Stimulated activated CD8-positive, alpha-beta memory T cell treated with anti-CD3 and anti-CD28 coated beads, Interleukin-15, amount 100 ng/mL, for 24 hours (primary cell): ENCODE results near the gene ZAR1L.
"Not testable (repeated sequence)": the region's sequence is repeated elsewhere in the genome, so short reads cannot be mapped to it uniquely, and the experiment has no call there.

Experiments
- DNase-seq: peaks from one replicate; pipeline ENCODE4 v3.0.0-alpha.2; 2020; ENCODE audit warnings: low read depth

Gene ZAR1L, protein sequence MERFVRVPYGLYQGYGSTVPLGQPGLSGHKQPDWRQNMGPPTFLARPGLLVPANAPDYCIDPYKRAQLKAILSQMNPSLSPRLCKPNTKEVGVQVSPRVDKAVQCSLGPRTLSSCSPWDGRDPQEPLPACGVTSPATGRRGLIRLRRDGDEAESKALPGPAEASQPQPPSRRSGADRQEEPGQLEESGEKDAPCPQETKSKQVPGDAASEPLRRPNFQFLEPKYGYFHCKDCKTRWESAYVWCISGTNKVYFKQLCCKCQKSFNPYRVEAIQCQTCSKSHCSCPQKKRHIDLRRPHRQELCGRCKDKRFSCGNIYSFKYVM

GRCh38 chr13:32315238-32316027, at the start of gene ZAR1L, which contains the start of gene BRCA2:
Gene ZAR1L, minus strand, starts transcription at chr13:32315363. Its CDS starts 3,438 bp downstream, at chr13:32311925.
Gene BRCA2, plus strand, starts transcription at chr13:32315508. Its CDS starts 953 bp downstream, at chr13:32316461.
- DNase-seq = peak; percentile 68

- DNase-seq = no peak
Measured at GRCh38 chr13:32362574-32362973, 47.4 kb upstream of the ZAR1L start.

DNA sequence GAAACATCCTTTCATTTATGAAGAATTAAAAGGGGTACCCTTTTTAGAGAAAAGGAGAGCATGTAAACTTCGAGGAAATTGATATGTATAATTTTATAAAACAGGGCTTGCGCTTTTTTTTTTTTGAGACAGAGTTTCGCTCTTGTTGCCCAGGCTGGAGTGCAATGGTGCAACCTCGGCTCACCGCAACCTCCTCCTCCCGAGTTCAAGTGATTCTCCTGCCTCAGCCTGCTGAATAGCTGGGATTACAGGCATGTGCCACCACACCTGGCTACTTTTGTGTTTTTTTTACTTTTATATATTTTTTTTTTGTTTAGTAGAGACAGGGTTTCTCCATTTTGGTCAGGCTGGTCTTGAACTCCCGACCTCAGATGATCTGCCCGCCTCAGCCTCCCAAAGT, 40.8 kb upstream of the ZAR1L start:
- not testable (repeated sequence) for DNase-seq

- no peak for DNase-seq
Measured at GRCh38 chr13:32354040-32354439, 38.9 kb upstream of the ZAR1L start.

- DNase-seq = not testable (repeated sequence)
Measured at GRCh38 chr13:32350839-32351441, 35.8 kb upstream of the ZAR1L start.

- no peak for DNase-seq
Measured at GRCh38 chr13:32347651-32348050, 32.5 kb upstream of the ZAR1L start.

DNA sequence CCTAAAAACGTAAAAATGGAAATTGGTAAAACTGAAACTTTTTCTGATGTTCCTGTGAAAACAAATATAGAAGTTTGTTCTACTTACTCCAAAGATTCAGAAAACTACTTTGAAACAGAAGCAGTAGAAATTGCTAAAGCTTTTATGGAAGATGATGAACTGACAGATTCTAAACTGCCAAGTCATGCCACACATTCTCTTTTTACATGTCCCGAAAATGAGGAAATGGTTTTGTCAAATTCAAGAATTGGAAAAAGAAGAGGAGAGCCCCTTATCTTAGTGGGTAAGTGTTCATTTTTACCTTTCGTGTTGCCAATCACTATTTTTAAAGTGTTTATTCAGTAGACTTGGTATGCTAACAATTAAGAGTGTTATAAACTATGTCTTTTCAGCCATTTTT, 25.8 kb upstream of the ZAR1L start:
- no peak for DNase-seq

DNA sequence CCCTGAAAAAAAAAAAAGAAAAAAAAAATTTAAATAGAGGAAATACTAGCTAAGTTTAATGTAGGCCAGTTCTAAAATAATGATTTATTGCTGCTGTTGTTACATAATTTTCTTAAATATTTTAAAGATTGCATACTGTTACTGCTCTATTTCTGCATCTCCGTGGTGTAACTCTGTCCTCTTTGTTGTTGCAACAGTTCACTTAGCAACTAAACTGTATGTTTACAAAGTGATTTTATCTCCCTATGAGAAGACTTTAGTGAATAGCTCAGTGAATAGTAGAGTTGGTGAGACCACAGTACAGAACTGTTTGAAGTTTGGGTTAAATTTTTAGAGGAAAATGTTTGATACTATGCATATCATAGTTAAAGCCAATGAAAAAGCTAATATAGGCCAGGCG, 19.5 kb upstream of the ZAR1L start:
- no peak for DNase-seq

GRCh38 chr13:32330441-32330840, 15.3 kb upstream of the ZAR1L start:
- DNase-seq = no peak

DNA sequence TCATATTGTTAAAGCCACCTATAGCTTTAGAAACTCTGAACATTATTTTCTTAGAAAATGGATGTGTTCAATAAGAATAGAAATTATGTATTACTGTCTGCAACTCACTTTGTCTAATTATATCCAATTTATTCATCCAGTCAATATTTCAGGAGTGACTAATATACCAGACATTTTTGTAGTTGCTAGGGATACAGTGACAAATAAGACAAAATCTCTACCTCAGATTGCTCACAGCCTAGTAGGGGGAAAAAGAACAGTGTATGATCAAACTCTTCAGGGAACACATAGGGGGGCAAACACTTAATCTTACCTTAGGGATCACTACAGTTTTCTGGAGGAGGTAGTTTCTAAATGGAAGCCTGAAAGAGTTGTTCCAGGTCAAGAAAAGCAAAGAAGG, 8.7 kb upstream of the ZAR1L start:
- DNase-seq = no peak

DNA sequence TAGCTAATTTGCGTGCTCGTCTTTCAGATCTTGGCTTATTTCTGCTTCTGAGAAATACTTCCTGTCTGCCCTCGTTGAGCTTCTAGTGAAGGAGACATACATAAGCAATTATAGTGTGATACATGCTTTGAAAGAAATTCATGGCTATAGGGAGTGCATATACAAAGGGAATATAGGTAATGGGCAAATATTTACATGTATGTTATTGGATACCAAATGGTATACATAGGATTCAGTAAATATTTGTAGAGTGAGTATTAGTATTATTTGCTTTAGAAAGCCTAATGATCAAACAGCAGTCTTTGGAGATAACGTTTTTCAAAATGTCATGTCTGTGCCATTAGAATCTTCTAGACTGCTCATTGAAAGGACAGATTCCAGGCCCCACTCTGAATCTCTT, 5.4 kb upstream of the ZAR1L start:
- DNase-seq = no peak

DNA sequence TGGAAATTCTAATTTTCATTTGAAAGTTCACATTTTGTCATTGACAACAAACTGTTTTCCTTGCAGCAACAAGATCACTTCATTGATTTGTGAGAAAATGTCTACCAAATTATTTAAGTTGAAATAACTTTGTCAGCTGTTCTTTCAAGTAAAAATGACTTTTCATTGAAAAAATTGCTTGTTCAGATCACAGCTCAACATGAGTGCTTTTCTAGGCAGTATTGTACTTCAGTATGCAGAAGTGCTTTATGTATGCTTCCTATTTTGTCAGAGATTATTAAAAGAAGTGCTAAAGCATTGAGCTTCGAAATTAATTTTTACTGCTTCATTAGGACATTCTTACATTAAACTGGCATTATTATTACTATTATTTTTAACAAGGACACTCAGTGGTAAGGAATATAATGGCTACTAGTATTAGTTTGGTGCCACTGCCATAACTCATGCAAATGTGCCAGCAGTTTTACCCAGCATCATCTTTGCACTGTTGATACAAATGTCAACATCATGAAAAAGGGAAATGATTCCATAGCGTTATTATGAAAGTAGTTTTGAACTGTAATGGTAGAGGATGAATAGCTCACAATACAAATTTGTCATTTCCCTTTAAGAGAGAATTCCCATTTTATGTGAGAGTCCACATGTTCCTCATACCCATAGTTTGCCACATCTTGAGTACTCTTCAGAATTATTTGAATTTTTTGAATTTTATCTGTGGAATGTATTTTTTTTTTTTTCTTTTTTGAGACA, 2.7 kb upstream of the ZAR1L start:
- DNase-seq = no peak

- DNase-seq = no peak
Measured at GRCh38 chr13:32316501-32316900, 1.3 kb upstream of the ZAR1L start.

DNA sequence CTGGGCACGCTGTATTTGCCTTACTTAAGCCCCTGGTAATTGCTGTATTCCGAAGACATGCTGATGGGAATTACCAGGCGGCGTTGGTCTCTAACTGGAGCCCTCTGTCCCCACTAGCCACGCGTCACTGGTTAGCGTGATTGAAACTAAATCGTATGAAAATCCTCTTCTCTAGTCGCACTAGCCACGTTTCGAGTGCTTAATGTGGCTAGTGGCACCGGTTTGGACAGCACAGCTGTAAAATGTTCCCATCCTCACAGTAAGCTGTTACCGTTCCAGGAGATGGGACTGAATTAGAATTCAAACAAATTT, 821 bp upstream of the ZAR1L start:
- DNase-seq = no peak

- no peak for DNase-seq
Measured at GRCh38 chr13:32314271-32315237, 609 bp downstream of the ZAR1L start.

DNA sequence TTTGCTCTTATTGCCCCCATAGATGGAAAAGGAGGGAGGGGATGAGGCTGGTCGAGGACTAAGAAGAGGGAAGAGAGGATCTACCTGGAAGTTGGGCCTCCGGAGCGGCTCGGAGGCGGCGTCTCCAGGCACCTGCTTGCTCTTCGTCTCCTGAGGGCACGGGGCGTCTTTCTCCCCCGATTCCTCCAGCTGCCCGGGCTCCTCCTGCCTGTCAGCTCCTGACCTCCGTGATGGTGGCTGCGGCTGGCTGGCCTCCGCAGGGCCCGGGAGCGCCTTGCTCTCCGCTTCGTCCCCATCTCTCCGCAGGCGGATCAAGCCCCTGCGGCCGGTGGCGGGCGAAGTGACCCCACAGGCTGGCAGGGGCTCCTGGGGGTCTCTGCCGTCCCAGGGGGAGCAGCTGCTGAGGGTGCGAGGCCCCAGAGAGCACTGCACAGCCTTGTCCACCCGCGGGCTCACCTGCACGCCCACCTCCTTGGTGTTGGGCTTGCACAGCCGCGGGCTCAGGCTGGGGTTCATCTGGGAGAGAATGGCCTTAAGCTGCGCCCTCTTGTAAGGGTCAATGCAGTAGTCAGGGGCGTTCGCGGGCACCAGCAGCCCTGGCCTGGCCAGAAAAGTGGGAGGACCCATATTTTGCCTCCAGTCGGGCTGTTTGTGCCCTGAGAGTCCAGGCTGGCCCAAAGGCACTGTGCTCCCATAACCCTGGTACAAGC, 3.8 kb downstream of the ZAR1L start:
- no peak for DNase-seq

DNA sequence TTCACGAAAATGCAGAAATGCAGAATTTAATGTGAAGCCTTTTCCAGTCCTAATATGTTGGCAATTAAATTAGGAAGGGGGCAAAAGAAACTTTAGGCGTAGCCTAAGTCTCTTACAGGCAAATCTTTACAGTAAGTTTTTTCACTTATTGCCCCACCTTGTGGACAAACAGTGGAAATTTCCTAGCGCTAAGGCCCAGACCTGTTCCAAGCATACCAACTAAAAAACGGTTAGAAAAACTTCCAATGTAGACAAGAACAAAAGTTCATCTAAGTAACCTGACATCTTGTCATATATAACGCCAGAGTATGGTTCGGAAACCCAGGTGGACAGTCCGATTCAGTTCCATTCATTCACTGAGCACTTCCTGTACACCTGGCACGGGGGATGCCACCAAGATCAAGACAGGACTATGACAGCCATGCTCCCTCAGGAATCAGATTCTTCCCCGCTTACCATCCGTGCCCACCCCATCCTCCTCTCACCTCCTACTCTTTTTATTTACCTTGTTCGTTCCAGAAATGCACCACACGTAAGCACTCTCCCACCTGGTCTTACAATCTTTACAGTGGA, 4.9 kb downstream of the ZAR1L start:
- no peak for DNase-seq

DNA sequence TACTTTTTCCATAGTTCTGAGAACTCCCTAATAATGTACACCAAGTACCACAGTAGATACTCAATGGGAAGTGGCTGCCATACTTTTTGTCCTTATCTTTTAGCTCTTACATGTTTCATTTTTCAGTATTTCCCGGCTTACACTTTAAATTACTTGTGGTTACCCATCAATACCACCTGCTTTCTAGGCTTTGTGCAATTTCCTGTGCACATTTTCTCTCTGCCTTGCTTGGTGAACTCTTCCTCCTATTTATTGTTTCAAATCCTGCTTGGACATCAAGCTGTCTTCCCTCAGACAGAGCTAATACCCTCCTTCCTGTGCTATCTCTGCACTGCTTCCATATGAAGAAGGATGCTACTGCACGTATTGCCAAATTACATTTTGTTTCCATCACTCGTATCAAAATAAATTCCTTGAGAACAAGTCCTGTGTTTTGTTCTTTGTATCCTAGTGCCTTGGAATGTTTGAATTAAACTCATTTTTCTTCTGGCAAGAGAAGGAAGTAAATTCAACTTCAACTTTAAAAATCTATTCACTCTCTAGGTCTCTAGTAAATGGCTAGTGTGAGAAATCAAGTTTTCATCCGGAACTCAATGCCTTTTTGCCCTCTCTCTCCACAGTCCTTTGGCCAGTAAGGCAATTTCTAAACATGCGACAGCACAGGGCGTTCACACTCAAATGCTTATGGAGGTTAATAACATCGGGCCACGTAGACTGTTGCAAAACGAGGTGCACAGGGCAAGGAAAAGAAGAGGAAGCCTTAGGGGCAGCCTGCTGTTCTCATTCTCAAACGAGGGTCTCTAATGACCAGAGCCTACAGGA, 5.6 kb downstream of the ZAR1L start:
- DNase-seq = no peak

DNA sequence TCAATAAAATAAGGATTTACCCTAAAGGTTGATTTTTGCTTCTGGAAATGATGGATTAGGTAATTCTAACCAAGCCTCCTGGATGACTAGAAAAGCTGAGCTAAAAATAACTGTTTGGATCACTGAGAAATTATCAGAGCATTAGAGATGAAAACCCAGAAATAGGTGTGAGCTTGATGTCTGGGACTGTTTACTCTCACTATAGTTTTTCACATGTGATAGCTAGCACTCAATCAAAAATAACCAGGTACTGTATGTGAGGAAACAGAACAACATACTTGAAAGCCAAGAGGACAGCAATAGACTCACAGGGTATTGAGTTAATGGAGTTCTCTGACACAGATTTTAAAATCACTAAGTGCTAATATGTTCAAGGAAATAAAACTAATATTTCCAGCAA, 9.5 kb downstream of the ZAR1L start:
- no peak for DNase-seq
